ENCODE data around the gene GRM5. TPM values are rescaled to one million over a fixed set of nuclear protein-coding genes. Genes with fewer than 3 reads are reported as not detected.

The GRM5 gene
- total RNA-seq, 2 donors from 2014 or later: 0.17 TPM; not detected in 1

GRCh38 chr11:88618327-88619070 is 447.3 kb downstream of the GRM5 start:
- Histone ChIP-seq H3K27me3 (replicated peaks; ENCODE audit: insufficient read depth) (no peaks in the 10 kb centered on the region), H3K4me3 (no peak overlapping the region), H3K36me3 (no peaks in the 10 kb centered on the region), H3K9me3 (no peaks in the 10 kb centered on the region), H3K27ac (no peak overlapping the region), H3K4me1 (replicated peaks) (no peaks in the 10 kb centered on the region)
- DNase-seq (ENCODE audit: low spot score): no peak
- no peak for TF ChIP-seq POLR2AphosphoS5 (IDR thresholded peaks at IDR 0.05)
- no peak for TF ChIP-seq POLR2A (IDR thresholded peaks at IDR 0.05)
- TF ChIP-seq, protein P1, sequence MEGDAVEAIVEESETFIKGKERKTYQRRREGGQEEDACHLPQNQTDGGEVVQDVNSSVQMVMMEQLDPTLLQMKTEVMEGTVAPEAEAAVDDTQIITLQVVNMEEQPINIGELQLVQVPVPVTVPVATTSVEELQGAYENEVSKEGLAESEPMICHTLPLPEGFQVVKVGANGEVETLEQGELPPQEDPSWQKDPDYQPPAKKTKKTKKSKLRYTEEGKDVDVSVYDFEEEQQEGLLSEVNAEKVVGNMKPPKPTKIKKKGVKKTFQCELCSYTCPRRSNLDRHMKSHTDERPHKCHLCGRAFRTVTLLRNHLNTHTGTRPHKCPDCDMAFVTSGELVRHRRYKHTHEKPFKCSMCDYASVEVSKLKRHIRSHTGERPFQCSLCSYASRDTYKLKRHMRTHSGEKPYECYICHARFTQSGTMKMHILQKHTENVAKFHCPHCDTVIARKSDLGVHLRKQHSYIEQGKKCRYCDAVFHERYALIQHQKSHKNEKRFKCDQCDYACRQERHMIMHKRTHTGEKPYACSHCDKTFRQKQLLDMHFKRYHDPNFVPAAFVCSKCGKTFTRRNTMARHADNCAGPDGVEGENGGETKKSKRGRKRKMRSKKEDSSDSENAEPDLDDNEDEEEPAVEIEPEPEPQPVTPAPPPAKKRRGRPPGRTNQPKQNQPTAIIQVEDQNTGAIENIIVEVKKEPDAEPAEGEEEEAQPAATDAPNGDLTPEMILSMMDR (IDR thresholded peaks at IDR 0.05): no peak
- intact Hi-C loops (cut with DNase I): no loop called here
- WGBS: 11% methylated on average over 5 of the region's 5 CpGs

GRCh38 chr11:88617226-88617625 is 448.6 kb downstream of the GRM5 start:
- H3K4me3 ChIP-seq: no peak overlapping the region
- WGBS: 68% methylated on average over 1 of the region's 1 CpG
- H3K27ac ChIP-seq: no peak overlapping the region
- no peak for DNase-seq (ENCODE audit: low spot score)
- no peaks in the 10 kb centered on the region for H3K4me1 ChIP-seq (replicated peaks)
- H3K27me3 ChIP-seq (replicated peaks; ENCODE audit: insufficient read depth): no peaks in the 10 kb centered on the region
- no peaks in the 10 kb centered on the region for H3K9me3 ChIP-seq
- intact Hi-C loops (cut with DNase I): no loop called here
- TF ChIP-seq, protein P1 (IDR thresholded peaks at IDR 0.05): no peak
- no peak for TF ChIP-seq POLR2AphosphoS5 (IDR thresholded peaks at IDR 0.05)
- no peak for TF ChIP-seq POLR2A (IDR thresholded peaks at IDR 0.05)
- H3K36me3 ChIP-seq: no peaks in the 10 kb centered on the region

DNA sequence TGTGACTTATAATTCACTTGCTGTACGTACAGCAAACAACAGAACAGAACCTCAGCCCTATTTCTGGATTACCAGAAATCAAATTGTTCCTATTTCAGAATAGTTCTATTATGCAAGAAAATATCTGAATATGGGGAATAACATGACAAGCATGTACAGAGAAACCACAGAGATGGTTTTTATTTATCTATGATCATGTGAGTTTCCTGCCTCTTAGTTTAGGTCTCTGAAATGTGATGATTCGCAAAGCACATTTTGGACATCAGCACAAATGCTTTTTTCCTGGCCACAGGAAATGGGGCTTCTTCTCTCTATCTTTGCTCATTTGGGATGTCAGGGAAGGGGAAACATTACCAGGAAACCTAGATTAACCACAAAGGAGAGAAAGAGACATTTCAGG is 461.5 kb downstream of the GRM5 start:
- no peaks in the 10 kb centered on the region for H3K4me1 ChIP-seq (replicated peaks)
- 79% methylated on average over 2 of the region's 2 CpGs for WGBS
- no peak for DNase-seq (ENCODE audit: low spot score)
- H3K27ac ChIP-seq: no peak overlapping the region
- TF ChIP-seq POLR2AphosphoS5 (IDR thresholded peaks at IDR 0.05) (no peak), POLR2A (IDR thresholded peaks at IDR 0.05) (no peak)
- TF ChIP-seq, protein P1 (IDR thresholded peaks at IDR 0.05): no peak
- no peaks in the 10 kb centered on the region for H3K9me3 ChIP-seq
- no peak overlapping the region for H3K4me3 ChIP-seq
- intact Hi-C loops (cut with DNase I): no loop called here
- H3K36me3 ChIP-seq: no peaks in the 10 kb centered on the region
- no peaks in the 10 kb centered on the region for H3K27me3 ChIP-seq (replicated peaks; ENCODE audit: insufficient read depth)

GRCh38 chr11:88603091-88603867 is 462.5 kb downstream of the GRM5 start:
- TF ChIP-seq POLR2AphosphoS5 (IDR thresholded peaks at IDR 0.05) (no peak), POLR2A (IDR thresholded peaks at IDR 0.05) (no peak)
- Histone ChIP-seq H3K9me3 (no peaks in the 10 kb centered on the region), H3K4me3 (no peak overlapping the region), H3K4me1 (replicated peaks) (no peaks in the 10 kb centered on the region), H3K36me3 (no peaks in the 10 kb centered on the region), H3K27ac (no peak overlapping the region), H3K27me3 (replicated peaks; ENCODE audit: insufficient read depth) (no peaks in the 10 kb centered on the region)
- WGBS: 82% methylated on average over 3 of the region's 3 CpGs
- DNase-seq (ENCODE audit: low spot score): no peak
- intact Hi-C loops (cut with DNase I): no loop called here

DNA sequence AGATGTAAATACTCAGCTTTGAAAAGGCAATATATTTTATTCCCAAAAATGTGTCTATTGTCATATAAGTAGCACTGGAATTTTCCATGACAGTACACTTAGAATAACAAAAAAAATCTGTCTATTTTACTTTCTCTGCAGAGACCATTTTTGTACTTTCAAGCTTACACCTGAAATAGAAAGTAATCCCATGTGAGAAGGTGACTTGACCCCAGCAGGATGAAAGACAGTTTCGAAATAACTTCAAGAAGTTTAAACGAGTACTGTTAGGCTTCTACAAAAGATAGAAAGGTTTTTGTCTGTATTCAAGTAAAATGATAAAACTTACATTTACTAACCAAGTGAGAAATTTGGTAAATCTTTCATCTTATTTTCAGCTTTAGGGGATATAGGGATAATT is 468.4 kb downstream of the GRM5 start:
- intact Hi-C loops (cut with DNase I): no loop called here
- H3K4me3 ChIP-seq: no peak overlapping the region
- no peaks in the 10 kb centered on the region for H3K4me1 ChIP-seq (replicated peaks)
- no peak overlapping the region for H3K27ac ChIP-seq
- H3K9me3 ChIP-seq: no peaks in the 10 kb centered on the region
- no peak for DNase-seq (ENCODE audit: low spot score)
- no peaks in the 10 kb centered on the region for H3K27me3 ChIP-seq (replicated peaks; ENCODE audit: insufficient read depth)
- no peaks in the 10 kb centered on the region for H3K36me3 ChIP-seq
- whole genome bisulfite sequencing: 74% methylated on average over 2 of the region's 2 CpGs
- TF ChIP-seq, protein P1 (IDR thresholded peaks at IDR 0.05): no peak
- TF ChIP-seq POLR2AphosphoS5 (IDR thresholded peaks at IDR 0.05) (no peak), POLR2A (IDR thresholded peaks at IDR 0.05) (no peak)

All from prostate gland (tissue), 2 donors.